ENCODE measurements around the gene SIN3A. TPM values are rescaled to one million over a fixed set of nuclear protein-coding genes. Genes with fewer than 3 reads are reported as not detected.
A peak's percentile ranks its signal among the peaks of the same experiment; 100 is the strongest.

SIN3A gene
- total RNA-seq, 2 donors from 2014 or later: 93.1 to 96.4 TPM

DNA sequence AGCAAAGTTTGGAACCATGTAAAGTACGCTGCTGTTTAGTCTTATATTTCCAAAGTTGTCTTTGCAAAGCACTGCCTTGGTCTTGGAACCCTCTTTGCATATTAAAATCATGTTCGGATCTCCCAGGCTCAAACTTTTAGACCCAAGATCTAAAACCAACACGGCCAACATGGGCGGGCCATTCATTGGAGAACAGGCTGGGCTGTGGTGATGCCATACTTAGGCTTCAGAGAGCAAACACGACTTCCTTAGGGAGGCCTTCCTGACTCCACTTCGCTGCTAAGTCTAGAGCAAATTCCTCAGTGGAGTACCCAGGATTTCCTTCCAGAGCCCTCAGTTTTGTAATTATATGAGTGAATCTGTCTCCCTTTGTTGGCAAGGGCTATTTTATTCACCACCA lies 86.6 kb downstream of the SIN3A start:
- H3K4me3 Mint-ChIP-seq: no peak overlapping the region
- no peak overlapping the region for H3K27ac Mint-ChIP-seq
- ATAC-seq (replicated peaks in 1 of 2) (no peak), DNase-seq (no peak)
- no peaks in the 10 kb centered on the region for H3K9me3 Mint-ChIP-seq
- H3K4me1 Mint-ChIP-seq (ENCODE audit: low read depth): peaks cover 20% of the 10 kb centered on the region
- H3K27me3 Mint-ChIP-seq (ENCODE audit: low read depth): no peaks in the 10 kb centered on the region
- H3K36me3 Mint-ChIP-seq (ENCODE audit: insufficient read depth in 2 of 2): peaks cover 0 to 2% of the 10 kb centered on the region in 2 donors

- Mint-ChIP-seq H3K9me3 (no peaks in the 10 kb centered on the region), H3K4me1 (ENCODE audit: low read depth) (peaks cover 9% of the 10 kb centered on the region), H3K27ac (no peak overlapping the region), H3K36me3 (ENCODE audit: insufficient read depth in 2 of 2) (peaks cover 0 to 2% of the 10 kb centered on the region in 2 donors), H3K4me3 (no peak overlapping the region), H3K27me3 (ENCODE audit: low read depth) (no peaks in the 10 kb centered on the region)
- DNase-seq: no peak
- ATAC-seq (replicated peaks in 1 of 2): no peak
Measured at GRCh38 chr15:75363786-75364185, 87.7 kb downstream of the SIN3A start.

DNA sequence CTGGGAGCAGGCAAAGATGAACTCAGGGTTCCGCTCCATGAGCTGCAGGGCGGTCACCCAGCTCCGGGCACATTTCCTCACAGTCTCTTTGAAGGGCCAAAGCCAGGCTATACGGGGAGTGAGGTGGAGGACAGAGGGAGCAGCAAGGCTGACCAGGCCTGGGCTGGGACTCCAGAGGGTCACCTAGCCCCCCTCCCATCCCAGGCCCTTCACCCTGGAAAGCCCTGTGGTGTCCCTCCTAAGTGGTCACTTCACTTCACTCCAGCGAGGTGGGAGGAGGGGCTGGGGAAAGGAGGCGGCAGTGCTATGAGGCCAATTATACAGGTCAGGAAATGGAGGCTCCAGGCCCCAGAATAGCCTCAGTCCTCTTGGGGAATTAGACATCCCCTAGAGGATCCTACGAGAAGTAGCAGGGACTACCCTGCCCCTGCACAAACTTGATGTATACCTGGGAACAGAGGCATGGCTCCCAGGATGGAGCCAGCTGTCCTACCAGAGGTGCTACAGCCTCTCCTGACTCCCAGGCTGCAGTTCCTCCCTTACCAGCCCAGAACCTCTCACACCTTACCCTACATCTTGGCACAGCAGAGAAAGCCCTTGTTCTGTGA lies 88.7 kb downstream of the SIN3A start:
- Mint-ChIP-seq H3K36me3 (ENCODE audit: insufficient read depth in 2 of 2) (peaks cover 0 to 2% of the 10 kb centered on the region in 2 donors), H3K9me3 (no peaks in the 10 kb centered on the region), H3K27ac (no peak overlapping the region), H3K4me1 (ENCODE audit: low read depth) (peaks cover 6% of the 10 kb centered on the region), H3K27me3 (ENCODE audit: low read depth) (no peaks in the 10 kb centered on the region), H3K4me3 (no peak overlapping the region)
- DNase-seq (no peak), ATAC-seq (replicated peaks in 1 of 2) (no peak)

GRCh38 chr15:75361989-75362641 lies 89.4 kb downstream of the SIN3A start:
- peaks cover 0 to 2% of the 10 kb centered on the region in 2 donors for H3K36me3 Mint-ChIP-seq (ENCODE audit: insufficient read depth in 2 of 2)
- DNase-seq (no peak), ATAC-seq (replicated peaks in 1 of 2) (no peak)
- no peak overlapping the region for H3K4me3 Mint-ChIP-seq
- no peak overlapping the region for H3K27ac Mint-ChIP-seq
- no peaks in the 10 kb centered on the region for H3K4me1 Mint-ChIP-seq (ENCODE audit: low read depth)
- no peaks in the 10 kb centered on the region for H3K27me3 Mint-ChIP-seq (ENCODE audit: low read depth)
- H3K9me3 Mint-ChIP-seq: no peaks in the 10 kb centered on the region

DNA sequence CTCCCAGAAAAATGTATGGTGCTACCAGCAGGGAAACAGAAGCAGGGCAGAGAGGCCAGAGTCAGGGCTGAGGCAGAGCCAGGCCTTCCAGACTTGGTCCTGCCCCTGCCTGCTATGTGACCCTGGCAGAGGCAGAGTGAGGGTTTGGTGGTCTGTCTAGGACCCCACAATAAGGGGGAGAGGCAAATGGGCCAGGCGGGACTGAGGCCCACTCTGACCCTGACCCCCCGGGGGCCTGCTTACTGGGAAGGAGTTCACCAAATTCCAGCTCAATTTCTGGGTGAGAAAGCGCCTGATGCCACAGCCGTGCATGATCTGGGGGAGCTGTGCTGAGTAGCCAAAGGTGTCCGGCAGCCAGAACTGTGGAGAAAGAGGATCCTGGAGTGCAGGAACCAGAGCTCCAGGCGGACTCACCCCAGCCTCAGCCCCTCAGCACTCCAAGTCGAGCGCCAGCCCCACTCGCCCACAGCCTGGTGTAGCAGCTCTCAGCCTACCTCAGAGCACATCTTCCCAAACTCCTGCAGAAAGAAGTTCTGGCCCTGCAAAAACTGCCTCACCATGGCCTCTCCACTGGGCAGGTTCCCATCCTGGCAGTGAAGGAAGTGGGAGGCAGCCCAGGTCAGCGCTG lies 90.0 kb downstream of the SIN3A start:
- no peak overlapping the region for H3K27ac Mint-ChIP-seq
- no peaks in the 10 kb centered on the region for H3K9me3 Mint-ChIP-seq
- peaks cover 0 to 2% of the 10 kb centered on the region in 2 donors for H3K36me3 Mint-ChIP-seq (ENCODE audit: insufficient read depth in 2 of 2)
- ATAC-seq (replicated peaks in 1 of 2) (no peak), DNase-seq (no peak)
- H3K27me3 Mint-ChIP-seq (ENCODE audit: low read depth): no peaks in the 10 kb centered on the region
- H3K4me1 Mint-ChIP-seq (ENCODE audit: low read depth): no peaks in the 10 kb centered on the region
- no peak overlapping the region for H3K4me3 Mint-ChIP-seq

GRCh38 chr15:75360856-75361255 lies 90.6 kb downstream of the SIN3A start:
- Mint-ChIP-seq H3K27me3 (ENCODE audit: low read depth) (no peaks in the 10 kb centered on the region), H3K4me3 (no peak overlapping the region), H3K36me3 (ENCODE audit: insufficient read depth in 2 of 2) (peaks cover 0 to 2% of the 10 kb centered on the region in 2 donors), H3K4me1 (ENCODE audit: low read depth) (no peaks in the 10 kb centered on the region), H3K9me3 (no peaks in the 10 kb centered on the region), H3K27ac (no peak overlapping the region)
- DNase-seq (no peak), ATAC-seq (replicated peaks in 1 of 2) (peak in 1 of 2 donors; percentile 9)

- DNase-seq: no peak
- ATAC-seq (replicated peaks in 1 of 2): no peak
Measured at GRCh38 chr15:75360391-75360790, 91.1 kb downstream of the SIN3A start.

DNA sequence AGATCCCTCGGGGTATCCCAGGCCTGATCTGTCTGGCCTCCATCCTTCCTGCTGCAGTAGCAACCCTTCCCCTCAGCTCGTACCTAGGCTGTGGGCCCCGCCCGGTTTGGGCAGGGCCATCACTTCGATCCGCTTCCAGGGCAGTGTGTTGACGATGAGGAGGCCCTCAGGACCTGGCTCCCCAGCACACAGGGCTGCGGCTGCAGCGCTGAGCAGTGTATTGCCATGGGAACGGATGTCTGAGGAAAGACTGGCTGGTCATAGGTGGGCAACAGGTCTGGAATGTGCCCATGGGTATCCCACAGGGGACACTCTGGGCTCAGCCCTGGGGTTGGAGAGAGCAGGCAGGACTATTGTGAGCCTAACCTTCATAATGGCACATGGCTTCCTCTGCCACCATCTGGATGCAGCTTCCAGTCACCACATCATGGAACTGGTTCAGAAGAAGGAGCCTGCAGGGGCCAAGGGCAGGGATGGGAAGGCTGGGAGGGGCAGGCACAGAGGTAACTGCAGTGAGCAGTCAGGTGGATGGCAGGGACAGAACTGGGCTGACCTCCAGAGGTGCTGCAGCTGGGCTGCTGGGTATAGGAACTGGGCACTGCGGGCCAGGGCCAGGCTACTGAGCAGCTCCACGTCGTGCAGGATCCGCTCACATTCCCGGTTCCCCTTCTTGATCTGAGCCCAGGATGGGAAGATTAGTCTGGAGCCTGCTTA lies 91.8 kb downstream of the SIN3A start:
- H3K4me1 Mint-ChIP-seq (ENCODE audit: low read depth): no peaks in the 10 kb centered on the region
- H3K27ac Mint-ChIP-seq: no peak overlapping the region
- DNase-seq (no peak), ATAC-seq (replicated peaks in 1 of 2) (no peak)
- H3K27me3 Mint-ChIP-seq (ENCODE audit: low read depth): no peaks in the 10 kb centered on the region
- no peaks in the 10 kb centered on the region for H3K9me3 Mint-ChIP-seq
- peaks cover 0 to 2% of the 10 kb centered on the region in 2 donors for H3K36me3 Mint-ChIP-seq (ENCODE audit: insufficient read depth in 2 of 2)
- no peak overlapping the region for H3K4me3 Mint-ChIP-seq

More at GRCh38 chr15:75360391-75360790, 91.1 kb downstream of the SIN3A start:
- Mint-ChIP-seq H3K4me3 (no peak overlapping the region), H3K4me1 (ENCODE audit: low read depth) (no peaks in the 10 kb centered on the region), H3K9me3 (no peaks in the 10 kb centered on the region), H3K36me3 (ENCODE audit: insufficient read depth in 2 of 2) (peaks cover 0 to 2% of the 10 kb centered on the region in 2 donors), H3K27ac (no peak overlapping the region), H3K27me3 (ENCODE audit: low read depth) (no peaks in the 10 kb centered on the region)

GRCh38 chr15:75358771-75359536 lies 92.5 kb downstream of the SIN3A start:
- Mint-ChIP-seq H3K4me3 (no peak overlapping the region), H3K4me1 (ENCODE audit: low read depth) (no peaks in the 10 kb centered on the region), H3K27ac (no peak overlapping the region), H3K9me3 (no peaks in the 10 kb centered on the region), H3K36me3 (ENCODE audit: insufficient read depth in 2 of 2) (peaks cover 0 to 2% of the 10 kb centered on the region in 2 donors), H3K27me3 (ENCODE audit: low read depth) (no peaks in the 10 kb centered on the region)
- no peak for ATAC-seq (replicated peaks in 1 of 2)
- DNase-seq: no peak

DNA sequence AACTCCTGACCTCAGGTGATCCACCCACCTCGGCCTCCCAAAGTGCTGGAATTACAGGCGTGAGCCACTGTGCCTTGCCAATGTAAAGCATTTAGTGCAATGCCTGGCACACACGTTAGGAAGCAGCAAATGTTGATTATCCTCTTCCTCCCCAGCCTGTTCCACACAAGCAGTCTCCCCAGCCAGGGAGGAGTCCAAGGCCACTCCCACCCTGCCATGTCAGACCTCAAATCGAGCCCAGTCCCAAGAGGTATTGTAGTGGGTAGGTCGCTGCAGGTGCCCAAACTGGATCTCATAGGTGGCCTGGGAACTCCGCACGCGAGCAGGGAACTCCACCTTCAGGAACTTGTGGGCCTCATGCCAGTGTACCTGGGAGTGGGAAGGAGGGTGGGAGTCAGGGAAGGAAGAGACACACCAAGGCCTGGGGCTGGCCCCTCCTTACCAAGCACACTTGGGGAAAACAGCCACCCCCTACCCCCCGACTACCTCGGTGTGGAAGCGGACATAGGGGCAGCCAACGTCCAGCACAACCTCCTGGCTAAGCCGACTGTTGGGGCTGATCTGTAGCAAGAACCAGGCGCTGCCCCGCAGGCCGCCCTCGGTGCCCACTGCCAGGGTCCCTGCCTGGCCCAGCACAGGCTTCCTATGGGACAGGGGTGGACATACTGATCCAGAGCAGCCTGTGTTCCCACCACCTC lies 93.4 kb downstream of the SIN3A start:
- Mint-ChIP-seq H3K9me3 (no peaks in the 10 kb centered on the region), H3K4me3 (no peak overlapping the region), H3K4me1 (ENCODE audit: low read depth) (no peaks in the 10 kb centered on the region), H3K36me3 (ENCODE audit: insufficient read depth in 2 of 2) (peaks cover 0 to 2% of the 10 kb centered on the region in 2 donors), H3K27me3 (ENCODE audit: low read depth) (no peaks in the 10 kb centered on the region), H3K27ac (no peak overlapping the region)
- no peak for DNase-seq
- ATAC-seq (replicated peaks in 1 of 2): no peak

DNA sequence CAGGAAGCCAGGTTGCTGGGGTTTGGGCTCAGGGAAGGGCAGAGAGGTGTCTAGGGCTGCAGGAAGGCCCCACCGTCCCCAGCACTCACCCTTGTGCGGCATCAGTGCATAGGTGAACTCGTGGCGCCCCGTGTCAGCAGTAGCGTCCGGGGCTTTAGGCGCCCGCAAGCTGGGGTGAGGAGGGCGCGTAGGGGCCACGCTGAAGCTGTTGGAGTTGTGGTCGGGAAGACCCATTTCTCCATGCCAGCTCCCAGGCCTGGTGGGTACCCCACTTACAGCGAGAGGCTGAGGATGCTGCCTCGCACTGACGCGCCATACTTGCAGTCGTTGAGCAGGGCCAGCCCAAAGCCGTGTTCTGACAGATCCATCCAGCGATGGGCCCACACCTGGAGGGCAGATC lies 95.0 kb downstream of the SIN3A start:
- Mint-ChIP-seq H3K36me3 (ENCODE audit: insufficient read depth in 2 of 2) (peaks cover 0 to 2% of the 10 kb centered on the region in 2 donors), H3K9me3 (no peaks in the 10 kb centered on the region), H3K27me3 (ENCODE audit: low read depth) (no peaks in the 10 kb centered on the region), H3K27ac (no peak overlapping the region), H3K4me3 (no peak overlapping the region), H3K4me1 (ENCODE audit: low read depth) (no peaks in the 10 kb centered on the region)
- no peak for ATAC-seq (replicated peaks in 1 of 2)
- DNase-seq: no peak

DNA sequence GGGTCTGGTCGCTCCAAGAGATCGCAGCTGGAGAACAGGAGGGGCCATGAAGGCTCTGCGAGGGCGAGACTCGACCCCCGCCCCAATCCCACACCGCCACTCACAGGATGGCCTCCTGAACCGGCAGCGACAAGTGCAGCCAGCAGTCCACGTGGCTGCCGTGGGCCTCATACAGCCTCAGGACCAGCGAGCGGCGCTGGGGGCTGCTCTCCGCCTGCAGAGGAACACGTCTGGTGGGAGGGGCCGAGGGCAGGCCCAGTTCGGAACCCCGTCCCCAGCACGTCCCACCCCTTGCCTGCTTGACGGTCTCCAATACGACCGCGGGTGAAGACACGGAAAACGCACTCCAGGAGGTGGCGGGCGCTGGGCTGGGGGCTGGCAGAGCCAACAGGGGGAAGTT lies 95.5 kb downstream of the SIN3A start:
- ATAC-seq (replicated peaks in 1 of 2) (no peak), DNase-seq (no peak)
- Mint-ChIP-seq H3K9me3 (no peaks in the 10 kb centered on the region), H3K27ac (no peak overlapping the region), H3K4me1 (ENCODE audit: low read depth) (no peaks in the 10 kb centered on the region), H3K27me3 (ENCODE audit: low read depth) (no peaks in the 10 kb centered on the region), H3K36me3 (ENCODE audit: insufficient read depth in 2 of 2) (peaks cover 2% of the 10 kb centered on the region in 2 donors), H3K4me3 (no peak overlapping the region)

Data from activated T-cell treated with anti-CD3 and anti-CD28 coated beads, Interleukin-2, amount 50 U/mL, for 72 hours (primary cell).